Neural crest cell (in vitro differentiated cells): ENCODE measurements around the gene LLCFC1. TPM values are rescaled to one million over a fixed set of nuclear protein-coding genes. Genes with fewer than 3 reads are reported as not detected.
"Not testable (repeated sequence)": the region's sequence is repeated elsewhere in the genome, so short reads cannot be mapped to it uniquely, and the experiment has no call there.

Experiments
- DNase-seq: peaks from one replicate; pipeline ENCODE4 v3.0.0; 2021; ENCODE audit warnings: low read depth, mixed read lengths, low spot score
- H3K27ac Mint-ChIP-seq: one replicate; pipeline ENCODE4 v1.8.0; 2021; ENCODE audit warnings: mild to moderate bottlenecking, mixed read lengths; ENCODE audit not compliant: unreplicated experiment
- H3K27me3 Mint-ChIP-seq: 2 replicates; pipeline ENCODE4 v1.8.0; 2021; ENCODE audit warnings: low read depth, mild to moderate bottlenecking, mixed read lengths
- H3K36me3 Mint-ChIP-seq: 2 replicates; pipeline ENCODE4 v1.8.0; 2021; ENCODE audit warnings: low read depth, mild to moderate bottlenecking, mixed read lengths
- H3K4me1 Mint-ChIP-seq: 2 replicates; pipeline ENCODE4 v1.8.0; 2021; ENCODE audit warnings: mixed read lengths
- H3K4me3 Mint-ChIP-seq: one replicate; pipeline ENCODE4 v1.8.0; 2021; ENCODE audit warnings: mild to moderate bottlenecking, mixed read lengths
- H3K9me3 Mint-ChIP-seq: 2 replicates; pipeline ENCODE4 v1.8.0; 2021; ENCODE audit warnings: mixed read lengths
- total RNA-seq: library from RNA; stranded (reverse); gene quantifications from 2 replicates; pipeline ENCODE4 v1.2.1, GENCODE V29; 2021
- TF ChIP-seq, protein P1 (sequence below): fragments of 200-600 bp; sonication (generic); conservative IDR thresholded peaks from 2 replicates; pipeline ENCODE4 v1.5.0; 2021; ENCODE audit warnings: antibody characterized with exemption, mild to moderate bottlenecking

The LLCFC1 gene
- total RNA-seq, 1 donor from 2014 or later, result not detected

DNA sequence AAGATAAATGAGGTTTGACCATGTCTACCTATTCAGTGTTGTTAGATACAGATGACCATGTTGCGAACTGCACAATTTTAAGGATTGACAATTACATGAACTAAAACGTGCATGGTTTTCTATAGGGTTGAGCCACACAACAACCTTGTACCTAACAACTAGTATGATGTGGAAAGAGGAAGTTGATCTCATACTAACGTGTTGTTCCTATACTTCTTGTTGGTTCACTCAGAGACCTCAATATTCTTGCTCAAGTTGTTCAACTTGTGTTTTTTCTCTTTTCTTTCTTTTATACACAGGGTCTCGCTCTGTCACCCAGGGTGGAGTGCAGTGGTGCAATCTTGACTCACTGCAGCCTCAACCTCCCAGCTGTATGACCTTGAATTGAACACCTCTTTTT, 28.9 kb downstream of the LLCFC1 start:
- H3K36me3 Mint-ChIP-seq, result no peaks in the 10 kb centered on the region
- peaks cover 1% of the 10 kb centered on the region for H3K4me1 Mint-ChIP-seq
- H3K27ac Mint-ChIP-seq, result no peak overlapping the region
- TF ChIP-seq, protein P1, sequence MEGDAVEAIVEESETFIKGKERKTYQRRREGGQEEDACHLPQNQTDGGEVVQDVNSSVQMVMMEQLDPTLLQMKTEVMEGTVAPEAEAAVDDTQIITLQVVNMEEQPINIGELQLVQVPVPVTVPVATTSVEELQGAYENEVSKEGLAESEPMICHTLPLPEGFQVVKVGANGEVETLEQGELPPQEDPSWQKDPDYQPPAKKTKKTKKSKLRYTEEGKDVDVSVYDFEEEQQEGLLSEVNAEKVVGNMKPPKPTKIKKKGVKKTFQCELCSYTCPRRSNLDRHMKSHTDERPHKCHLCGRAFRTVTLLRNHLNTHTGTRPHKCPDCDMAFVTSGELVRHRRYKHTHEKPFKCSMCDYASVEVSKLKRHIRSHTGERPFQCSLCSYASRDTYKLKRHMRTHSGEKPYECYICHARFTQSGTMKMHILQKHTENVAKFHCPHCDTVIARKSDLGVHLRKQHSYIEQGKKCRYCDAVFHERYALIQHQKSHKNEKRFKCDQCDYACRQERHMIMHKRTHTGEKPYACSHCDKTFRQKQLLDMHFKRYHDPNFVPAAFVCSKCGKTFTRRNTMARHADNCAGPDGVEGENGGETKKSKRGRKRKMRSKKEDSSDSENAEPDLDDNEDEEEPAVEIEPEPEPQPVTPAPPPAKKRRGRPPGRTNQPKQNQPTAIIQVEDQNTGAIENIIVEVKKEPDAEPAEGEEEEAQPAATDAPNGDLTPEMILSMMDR, result no peak
- DNase-seq, result no peak
- no peak overlapping the region for H3K4me3 Mint-ChIP-seq
- H3K9me3 Mint-ChIP-seq, result no peaks in the 10 kb centered on the region
- H3K27me3 Mint-ChIP-seq, result peaks cover 8% of the 10 kb centered on the region

DNA sequence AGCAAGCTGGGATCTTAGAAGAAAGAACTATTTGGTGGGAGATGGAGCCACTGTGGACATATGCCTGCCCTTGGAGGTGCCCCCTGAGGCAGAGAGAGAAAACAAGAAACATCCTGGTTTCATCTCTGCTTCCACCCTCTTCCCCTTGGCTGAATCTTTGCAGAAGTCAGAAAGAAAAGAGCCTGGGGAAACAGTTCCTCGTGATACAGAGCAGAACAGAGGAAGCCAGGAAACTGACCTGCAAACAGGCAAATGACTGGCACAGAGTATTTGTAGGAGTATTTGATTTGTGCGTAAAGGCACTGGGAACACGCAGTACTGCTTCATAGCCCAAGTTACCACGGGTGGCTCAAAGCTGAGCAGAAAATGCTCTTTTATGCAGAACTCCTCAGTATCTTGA, 29.9 kb downstream of the LLCFC1 start:
- H3K4me1 Mint-ChIP-seq, result no peaks in the 10 kb centered on the region
- H3K36me3 Mint-ChIP-seq, result no peaks in the 10 kb centered on the region
- H3K9me3 Mint-ChIP-seq, result no peaks in the 10 kb centered on the region
- TF ChIP-seq, protein P1, result no peak
- DNase-seq, result no peak
- H3K27ac Mint-ChIP-seq, result no peak overlapping the region
- H3K27me3 Mint-ChIP-seq, result peaks cover 2% of the 10 kb centered on the region
- H3K4me3 Mint-ChIP-seq, result no peak overlapping the region

DNA sequence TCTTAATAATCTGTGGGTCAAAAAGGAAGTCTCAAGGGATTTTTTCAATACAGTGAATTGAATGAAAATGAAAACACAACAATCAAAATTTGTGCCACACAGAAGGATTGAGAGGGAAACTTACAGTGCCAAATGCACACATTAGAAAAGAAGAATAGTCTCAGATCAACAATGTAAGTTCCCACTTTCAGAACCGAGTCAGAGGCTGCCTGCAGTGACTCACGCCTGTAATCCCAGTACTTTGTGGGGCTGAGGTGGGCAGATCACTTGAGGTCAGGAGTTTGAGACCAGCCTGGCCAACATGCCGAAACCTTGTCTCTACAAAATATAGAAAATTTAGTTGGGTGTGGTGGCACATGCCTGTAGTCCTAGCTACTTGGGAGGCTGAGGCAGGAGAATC, 35.3 kb downstream of the LLCFC1 start:
- Mint-ChIP-seq H3K4me1 (no peaks in the 10 kb centered on the region), H3K27ac (no peak overlapping the region), H3K36me3 (peaks cover 4% of the 10 kb centered on the region), H3K27me3 (peaks cover 3% of the 10 kb centered on the region), H3K9me3 (peaks cover 8% of the 10 kb centered on the region), H3K4me3 (no peak overlapping the region)
- TF ChIP-seq, protein P1, result no peak
- DNase-seq, result no peak

DNA sequence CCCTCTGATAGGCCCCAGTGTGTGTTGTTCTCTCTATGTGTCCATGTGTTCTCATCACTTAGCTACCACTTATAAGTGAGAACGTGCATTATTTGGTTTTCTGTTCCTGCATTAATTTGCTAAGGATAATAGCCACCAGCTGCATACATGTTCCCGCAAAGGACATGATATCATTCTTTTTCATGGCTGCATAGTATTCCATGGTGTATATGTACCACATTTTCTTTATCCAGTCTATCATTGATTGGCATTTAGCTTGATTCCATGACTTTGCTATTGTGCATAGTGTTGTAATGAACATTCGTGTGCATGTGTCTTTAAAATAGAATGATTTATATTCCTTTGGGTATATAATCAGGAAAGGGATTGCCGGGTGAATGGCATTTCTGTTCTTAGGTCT, 39.1 kb downstream of the LLCFC1 start:
- Mint-ChIP-seq H3K9me3 (peaks cover 15% of the 10 kb centered on the region), H3K27me3 (peaks cover 18% of the 10 kb centered on the region)
- not testable (repeated sequence) for H3K36me3 Mint-ChIP-seq, H3K27ac Mint-ChIP-seq, DNase-seq, H3K4me3 Mint-ChIP-seq, H3K4me1 Mint-ChIP-seq

DNA sequence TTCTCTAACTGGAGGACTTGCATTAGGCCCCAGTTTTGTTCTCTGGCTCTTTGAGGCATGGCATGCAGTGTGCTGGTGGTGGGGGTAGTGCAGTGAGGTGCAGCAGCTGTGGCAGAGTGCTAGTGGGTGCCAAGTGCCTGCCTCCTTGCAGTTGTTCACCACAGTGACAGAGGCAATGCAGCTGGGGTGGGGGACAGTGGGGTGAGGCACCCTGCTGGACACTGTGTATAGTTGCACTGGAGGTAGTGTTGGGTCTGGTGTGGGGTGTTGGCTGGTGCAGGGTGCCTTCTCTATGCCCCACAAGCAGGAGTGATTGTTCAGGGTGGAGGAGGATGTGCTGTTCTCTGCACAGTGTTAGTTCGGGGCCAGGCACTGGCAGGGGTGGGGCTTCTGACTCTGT, 44.5 kb downstream of the LLCFC1 start:
- Mint-ChIP-seq H3K36me3 (peaks cover under 1% of the 10 kb centered on the region), H3K27me3 (peaks cover 15% of the 10 kb centered on the region), H3K4me1 (no peaks in the 10 kb centered on the region), H3K4me3 (no peak overlapping the region), H3K9me3 (peaks cover 10% of the 10 kb centered on the region), H3K27ac (no peak overlapping the region)
- DNase-seq, result no peak
- TF ChIP-seq, protein P1, result no peak

DNA sequence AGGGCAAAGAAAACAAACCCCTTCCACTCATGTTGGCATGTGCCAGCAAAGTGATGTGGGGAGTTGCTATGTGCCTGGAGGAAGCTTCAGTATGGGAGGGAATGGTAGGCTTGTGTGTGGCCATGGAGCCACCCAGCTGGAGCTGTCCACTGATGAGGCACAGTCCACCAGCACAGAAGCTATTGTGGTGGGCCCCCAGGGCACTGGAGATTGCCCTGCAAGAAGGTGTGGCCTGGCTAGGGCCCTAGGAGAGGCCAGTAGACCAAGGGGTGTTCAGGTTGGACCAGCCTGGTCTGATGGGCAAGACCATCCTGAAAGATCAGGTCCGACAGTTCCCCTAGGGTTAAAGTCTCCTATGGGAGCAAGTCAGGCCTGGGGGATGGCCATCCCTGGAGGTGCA, 45.0 kb downstream of the LLCFC1 start:
- Mint-ChIP-seq H3K36me3 (no peaks in the 10 kb centered on the region), H3K4me1 (no peaks in the 10 kb centered on the region), H3K9me3 (peaks cover 7% of the 10 kb centered on the region), H3K4me3 (no peak overlapping the region), H3K27me3 (peaks cover 15% of the 10 kb centered on the region), H3K27ac (no peak overlapping the region)
- TF ChIP-seq, protein P1, result no peak
- no peak for DNase-seq

Other genes starting within 250 kb of the LLCFC1 start
- not detected in 2 replicates for gene PRSS1, start 190.0 kb upstream of the LLCFC1 start, total RNA-seq
- gene PRSS2, start 168.5 kb upstream of the LLCFC1 start, total RNA-seq, result not detected in 2 replicates
- 12.3 and 12.5 TPM in 2 replicates for gene EPHB6, start 84.4 kb upstream of the LLCFC1 start, total RNA-seq
- gene TRPV6, start 53.7 kb upstream of the LLCFC1 start, total RNA-seq, result 0.07 and 0.16 TPM in 2 replicates
- gene TRPV5, start 5.7 kb upstream of the LLCFC1 start, total RNA-seq, result 0.07 TPM in 1 of 2 replicates, not detected in the other
- gene KEL, start 22.9 kb downstream of the LLCFC1 start, total RNA-seq, result 1.4 and 1.7 TPM in 2 replicates
- not detected in 2 replicates for gene OR9A2, start 87.6 kb downstream of the LLCFC1 start, total RNA-seq
- not detected in 2 replicates for gene OR6V1, start 112.9 kb downstream of the LLCFC1 start, total RNA-seq
- gene PIP, start 192.6 kb downstream of the LLCFC1 start, total RNA-seq, result not detected in 2 replicates
- gene TAS2R39, start 243.9 kb downstream of the LLCFC1 start, total RNA-seq, result not detected in 2 replicates